Activated CD8-positive, alpha-beta memory T cell treated with anti-CD3 and anti-CD28 coated beads for 24 hours (primary cell): Measurements from ENCODE around the gene MAGEA1.
"Not testable (repeated sequence)": the region's sequence is repeated elsewhere in the genome, so short reads cannot be mapped to it uniquely, and the experiment has no call there.

ENCODE experiments used
- DNase-seq: peaks from one replicate; pipeline ENCODE4 v3.0.0-alpha.2; 2020

Gene MAGEA1, protein sequence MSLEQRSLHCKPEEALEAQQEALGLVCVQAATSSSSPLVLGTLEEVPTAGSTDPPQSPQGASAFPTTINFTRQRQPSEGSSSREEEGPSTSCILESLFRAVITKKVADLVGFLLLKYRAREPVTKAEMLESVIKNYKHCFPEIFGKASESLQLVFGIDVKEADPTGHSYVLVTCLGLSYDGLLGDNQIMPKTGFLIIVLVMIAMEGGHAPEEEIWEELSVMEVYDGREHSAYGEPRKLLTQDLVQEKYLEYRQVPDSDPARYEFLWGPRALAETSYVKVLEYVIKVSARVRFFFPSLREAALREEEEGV

DNA sequence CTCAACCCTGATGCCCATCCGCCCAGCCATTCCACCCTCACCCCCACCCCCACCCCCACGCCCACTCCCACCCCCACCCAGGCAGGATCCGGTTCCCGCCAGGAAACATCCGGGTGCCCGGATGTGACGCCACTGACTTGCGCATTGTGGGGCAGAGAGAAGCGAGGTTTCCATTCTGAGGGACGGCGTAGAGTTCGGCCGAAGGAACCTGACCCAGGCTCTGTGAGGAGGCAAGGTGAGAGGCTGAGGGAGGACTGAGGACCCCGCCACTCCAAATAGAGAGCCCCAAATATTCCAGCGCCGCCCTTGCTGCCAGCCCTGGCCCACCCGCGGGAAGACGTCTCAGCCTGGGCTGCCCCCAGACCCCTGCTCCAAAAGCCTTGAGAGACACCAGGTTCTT lies at the start of gene MAGEA1:
Gene MAGEA1, plus strand, starts transcription at position 154 of the 400 bp plus-strand sequence. CDS start 3,106 bp downstream, outside the sequence.
- no peak for DNase-seq

DNA sequence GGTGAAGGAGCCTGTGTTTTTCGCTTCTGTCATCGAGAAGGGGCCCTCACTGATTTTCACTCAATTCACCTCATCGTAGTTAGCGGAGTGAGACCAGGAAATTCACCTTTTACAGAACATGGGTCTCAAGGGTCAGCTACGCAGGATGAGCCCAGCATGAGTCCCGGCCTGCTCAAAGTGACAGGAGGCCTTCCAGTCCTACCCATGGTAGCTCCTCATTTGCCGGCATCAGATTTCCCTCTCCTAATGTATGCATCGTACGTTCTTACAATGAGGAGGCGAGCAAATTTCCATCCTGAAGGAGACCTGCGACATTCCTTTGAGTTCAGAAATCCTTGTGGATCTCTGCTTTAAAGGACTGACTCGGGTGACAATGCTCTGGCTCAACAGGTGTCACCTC lies 46.2 kb upstream of the MAGEA1 start:
- not testable (repeated sequence) for DNase-seq

DNA sequence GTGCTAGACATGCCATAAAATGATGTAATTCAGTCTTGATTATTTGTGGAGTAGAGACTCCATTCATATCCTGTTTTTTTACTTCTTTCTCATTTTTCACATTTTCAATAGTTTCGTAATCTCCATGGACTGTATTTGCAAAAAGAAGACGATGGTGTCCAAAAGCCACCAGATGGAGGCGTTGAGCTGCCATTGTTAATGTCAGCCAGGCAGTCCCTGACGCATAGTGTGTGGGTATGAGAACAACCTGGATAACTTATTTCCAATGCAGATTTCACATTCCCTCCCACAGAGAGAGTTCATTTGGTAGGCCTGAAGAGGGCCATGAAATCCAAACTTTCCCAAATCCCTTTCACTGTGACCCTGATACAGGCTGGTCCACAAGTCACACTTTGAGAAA lies 40.0 kb upstream of the MAGEA1 start:
- DNase-seq = not testable (repeated sequence)

DNA sequence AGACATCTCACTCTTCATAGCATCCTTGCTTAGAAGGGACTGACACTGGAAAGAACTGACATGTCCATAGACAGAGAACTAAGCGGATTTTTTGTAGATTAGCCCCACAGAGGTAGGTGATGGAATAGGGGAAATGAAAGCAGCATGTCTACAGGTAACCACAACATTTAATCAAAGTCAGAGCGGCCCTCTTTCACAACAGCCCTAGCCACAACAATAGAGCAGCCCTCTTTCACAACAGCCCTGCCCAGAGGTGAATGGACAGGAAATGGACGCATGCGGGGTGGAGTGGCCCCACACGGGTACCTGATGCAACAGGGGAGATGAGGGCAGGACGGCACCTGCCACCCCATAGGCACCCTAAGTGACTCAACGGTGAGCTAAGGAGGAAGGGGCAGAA lies 32.8 kb upstream of the MAGEA1 start:
- DNase-seq = not testable (repeated sequence)

DNA sequence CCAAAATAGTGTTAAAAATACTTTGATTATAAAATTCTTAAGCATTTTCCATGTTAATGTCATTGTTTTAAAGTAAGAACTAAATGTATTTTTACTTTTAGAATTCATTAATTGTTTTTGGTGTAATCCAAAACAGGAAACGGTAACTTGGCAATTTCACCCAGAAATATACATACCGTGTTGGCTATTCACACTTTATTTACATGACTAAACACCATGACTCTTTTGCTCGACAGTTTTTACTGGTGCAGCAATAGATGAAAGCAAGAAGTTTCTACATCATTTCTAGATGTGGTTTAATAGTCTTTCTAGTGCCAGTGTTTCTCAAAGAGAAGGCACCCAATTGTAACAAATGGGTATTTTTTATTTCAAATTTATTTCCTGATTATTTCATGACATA lies 25.6 kb upstream of the MAGEA1 start:
- no peak for DNase-seq

DNA sequence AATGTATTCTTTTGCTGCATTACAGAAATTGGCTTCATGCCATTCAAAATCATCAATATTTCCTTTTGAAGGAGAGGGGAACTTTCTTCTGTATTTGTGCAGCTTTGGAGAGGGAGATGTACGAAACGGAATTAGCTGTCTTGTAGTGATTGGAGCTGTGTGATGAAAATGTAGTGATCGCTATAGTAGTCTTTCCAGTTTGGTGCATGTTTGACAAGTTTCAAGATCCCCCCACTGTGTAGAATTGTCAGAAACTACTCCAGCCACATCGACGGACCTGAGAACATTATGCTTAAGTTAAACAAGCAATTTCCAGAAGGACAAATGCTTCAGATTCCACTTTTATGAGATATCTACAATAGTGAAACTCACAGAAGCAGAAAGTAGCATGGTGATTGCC lies 21.6 kb upstream of the MAGEA1 start:
- DNase-seq = no peak

DNA sequence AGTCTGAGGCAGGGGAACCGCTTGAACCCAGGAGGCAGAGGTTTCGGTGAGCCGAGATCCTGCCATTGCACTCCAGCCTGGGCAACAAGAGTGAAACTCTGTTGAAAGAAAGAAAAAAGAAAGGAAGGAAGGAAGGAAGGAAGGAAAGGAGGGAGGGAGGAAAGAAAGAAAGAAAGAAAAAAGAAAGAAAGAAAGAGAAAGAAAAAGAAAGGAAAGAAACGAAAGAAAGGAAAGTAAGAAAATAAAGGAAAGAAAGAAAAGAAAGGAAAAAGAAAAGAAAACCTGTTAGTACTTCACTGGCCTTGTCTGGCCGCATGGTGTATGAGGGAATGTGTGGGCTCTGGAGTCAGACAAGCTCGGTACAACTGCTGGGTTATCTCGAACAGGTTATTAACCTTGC lies 20.8 kb upstream of the MAGEA1 start:
- DNase-seq = no peak

DNA sequence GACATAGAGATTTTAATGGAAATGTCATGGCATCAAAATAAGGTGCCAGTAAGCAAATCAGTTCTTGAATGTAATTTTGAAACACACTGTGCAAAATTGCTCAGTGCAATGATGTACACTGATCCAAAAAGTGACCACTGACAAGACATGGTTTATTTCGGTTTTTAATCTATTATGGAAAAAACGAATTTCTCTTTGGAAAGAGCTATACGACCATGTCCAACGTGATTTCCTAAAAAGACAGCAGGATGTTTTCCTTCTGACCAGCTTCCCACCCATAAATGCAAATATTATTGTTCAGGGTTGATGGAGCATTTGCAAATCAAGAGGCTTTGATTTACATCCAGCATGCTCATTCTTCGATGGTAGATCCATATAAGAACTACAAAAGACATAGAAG lies 17.1 kb upstream of the MAGEA1 start:
- DNase-seq = no peak

DNA sequence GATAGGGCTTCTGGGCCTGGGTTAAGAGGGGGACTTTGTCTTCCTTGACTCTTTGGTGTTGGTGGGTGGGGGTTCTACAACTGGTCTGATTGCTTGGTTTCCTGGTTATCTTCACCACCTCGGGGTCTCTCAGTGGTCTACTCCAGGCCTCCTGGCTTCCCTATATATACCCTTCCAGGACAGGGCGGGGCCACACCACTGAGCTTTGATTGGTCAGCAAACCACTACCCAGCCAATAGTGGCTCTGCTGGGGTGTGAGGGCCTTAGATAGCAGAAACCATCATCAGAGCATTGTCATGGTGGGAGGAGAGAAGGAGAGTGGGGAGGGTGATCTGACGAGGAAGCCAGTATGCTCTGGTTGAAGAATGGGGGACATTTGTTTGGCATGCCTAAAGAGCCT lies 14.4 kb upstream of the MAGEA1 start:
- DNase-seq = no peak

DNA sequence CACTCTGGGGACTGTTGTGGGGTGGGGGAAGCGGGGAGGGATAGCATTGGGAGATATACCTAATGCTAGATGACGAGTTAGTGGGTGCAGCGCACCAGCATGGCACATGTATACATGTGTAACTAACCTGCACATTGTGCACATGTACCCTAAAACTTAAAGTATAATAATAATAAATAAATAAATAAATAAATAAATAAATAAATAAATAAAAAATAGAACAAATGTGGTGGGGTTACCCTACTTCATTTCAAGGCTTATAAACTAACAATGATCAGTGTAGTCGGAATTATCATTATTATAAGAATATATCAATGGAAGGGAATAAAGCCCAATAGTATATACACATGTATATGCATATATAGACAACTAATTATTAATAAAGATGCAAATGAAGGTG lies 10.7 kb upstream of the MAGEA1 start:
- DNase-seq = not testable (repeated sequence)

DNA sequence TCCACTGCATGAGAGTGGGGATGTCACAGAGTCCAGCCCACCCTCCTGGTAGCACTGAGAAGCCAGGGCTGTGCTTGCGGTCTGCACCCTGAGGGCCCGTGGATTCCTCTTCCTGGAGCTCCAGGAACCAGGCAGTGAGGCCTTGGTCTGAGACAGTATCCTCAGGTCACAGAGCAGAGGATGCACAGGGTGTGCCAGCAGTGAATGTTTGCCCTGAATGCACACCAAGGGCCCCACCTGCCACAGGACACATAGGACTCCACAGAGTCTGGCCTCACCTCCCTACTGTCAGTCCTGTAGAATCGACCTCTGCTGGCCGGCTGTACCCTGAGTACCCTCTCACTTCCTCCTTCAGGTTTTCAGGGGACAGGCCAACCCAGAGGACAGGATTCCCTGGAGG lies 2.7 kb downstream of the MAGEA1 start:
- DNase-seq = no peak

DNA sequence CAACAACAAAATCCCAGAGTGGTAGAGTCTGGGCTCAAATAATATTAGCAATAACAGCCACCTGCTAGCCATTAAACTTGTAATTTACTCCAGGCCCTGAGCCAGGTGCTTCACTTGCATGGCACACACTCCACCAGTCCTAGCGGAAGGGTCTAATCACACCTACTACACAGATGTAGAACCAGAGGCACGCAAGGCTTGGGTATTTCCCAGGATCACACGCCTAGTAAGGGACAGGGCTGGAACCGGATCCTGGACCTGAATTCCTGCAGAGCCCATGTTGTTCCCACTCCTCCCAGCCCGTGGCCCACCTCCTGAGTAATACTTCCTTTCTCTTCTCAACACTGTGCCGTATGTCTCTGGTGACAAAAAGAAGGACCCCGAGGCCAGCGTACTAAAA lies 5.7 kb downstream of the MAGEA1 start:
- no peak for DNase-seq

DNA sequence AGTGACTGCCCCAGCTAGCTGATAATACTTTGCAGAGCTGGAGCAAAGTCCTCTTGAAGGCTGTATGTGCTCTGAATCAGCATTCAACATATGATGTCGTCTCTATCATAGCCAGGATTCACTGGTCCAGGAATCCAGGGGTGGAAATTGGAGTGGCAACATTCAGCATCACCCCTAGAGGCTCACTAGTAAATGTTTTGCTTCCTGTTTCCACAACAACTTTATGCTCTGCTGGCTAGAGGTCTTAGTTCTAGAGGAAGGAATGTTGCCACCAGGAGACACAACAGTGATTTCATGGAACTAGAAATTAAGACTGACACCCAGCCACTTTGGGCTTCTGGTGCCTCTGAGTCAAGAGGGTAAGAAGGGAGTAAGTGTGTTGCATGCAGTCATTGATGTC lies 11.3 kb downstream of the MAGEA1 start:
- DNase-seq = no peak

DNA sequence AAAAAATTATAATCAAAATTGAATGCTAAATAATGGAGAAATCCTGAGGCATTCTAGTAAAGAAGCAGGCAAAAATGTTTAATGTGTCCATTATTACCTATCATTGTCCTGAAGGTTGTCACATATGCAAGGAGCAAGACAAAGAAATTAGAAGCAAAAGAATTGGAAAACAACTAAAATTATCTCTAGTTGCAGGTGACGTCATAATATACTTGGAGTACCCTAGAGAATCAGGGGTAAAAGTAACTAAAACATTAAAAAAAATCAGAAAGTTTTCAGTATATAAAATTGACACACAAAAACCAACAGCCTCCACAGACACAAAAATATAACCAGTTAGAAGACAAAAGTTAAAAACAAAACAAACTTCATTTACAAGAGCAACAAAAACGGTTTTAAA lies 21.4 kb downstream of the MAGEA1 start:
- no peak for DNase-seq

DNA sequence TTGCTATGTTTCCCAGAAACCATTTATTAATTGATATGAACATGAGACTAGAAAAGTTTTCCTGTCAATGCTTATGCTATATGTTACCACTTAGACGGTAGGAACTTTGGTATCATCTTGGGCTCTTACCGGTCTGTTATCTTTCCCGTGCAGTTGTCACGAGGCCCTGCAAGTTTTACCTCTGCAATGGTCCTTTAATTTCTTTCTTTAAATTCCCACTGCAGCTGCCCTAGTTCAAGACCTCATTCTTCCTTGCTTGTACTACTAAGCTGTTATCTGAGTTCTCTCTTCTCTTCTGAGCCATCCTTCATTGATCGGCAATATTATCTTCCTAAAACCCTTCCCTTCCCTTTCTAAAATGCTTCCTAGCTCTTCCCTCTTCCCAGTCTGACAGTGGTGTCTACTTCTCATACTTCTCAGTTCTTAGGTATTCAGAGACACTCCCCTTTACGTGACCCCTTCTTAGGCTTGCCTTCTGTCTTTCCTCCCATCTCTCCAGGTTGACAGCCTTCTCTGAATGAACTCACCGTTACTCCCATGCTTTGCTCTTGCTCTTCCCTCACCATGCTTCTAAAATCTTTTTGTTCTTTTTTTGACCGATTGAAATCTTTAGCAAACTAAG lies 27.5 kb downstream of the MAGEA1 start:
- DNase-seq = no peak

DNA sequence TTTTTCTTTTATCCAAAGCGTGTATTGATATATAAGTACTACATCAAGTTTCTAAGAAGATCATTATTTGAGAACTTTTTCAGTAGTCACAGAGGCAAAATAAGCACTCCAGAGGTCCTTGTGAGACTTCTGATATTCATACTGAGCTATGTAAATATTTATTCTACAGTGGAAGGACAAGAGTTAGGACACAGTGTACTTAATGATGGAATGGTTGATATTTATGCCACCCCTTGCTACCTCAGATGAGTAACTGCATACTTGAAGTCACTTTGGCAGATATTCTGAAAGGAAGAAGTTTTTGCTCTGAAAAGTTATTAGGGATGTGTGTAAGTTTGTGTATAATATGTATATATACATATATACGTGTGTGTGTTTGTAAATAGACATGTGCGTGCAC lies 30.3 kb downstream of the MAGEA1 start:
- no peak for DNase-seq

DNA sequence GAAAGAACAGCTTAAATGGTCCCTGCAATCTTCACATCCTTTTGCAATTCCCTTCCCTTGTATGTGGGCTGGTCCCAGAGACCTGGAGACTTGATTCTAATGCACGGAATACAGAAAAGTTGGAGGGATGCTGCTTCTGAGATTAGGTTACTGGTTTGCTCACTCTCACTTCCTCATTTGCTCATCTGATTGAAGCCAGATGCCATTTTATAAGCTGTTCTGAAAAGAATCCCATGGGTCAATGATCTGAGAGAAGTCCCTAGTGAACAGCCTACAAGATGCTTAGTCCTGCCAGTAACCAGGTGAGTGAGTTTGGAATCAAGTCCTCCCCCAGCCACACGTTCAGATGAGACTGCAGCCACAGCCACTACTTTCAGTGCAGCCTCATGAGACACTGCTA lies 35.9 kb downstream of the MAGEA1 start:
- no peak for DNase-seq

DNA sequence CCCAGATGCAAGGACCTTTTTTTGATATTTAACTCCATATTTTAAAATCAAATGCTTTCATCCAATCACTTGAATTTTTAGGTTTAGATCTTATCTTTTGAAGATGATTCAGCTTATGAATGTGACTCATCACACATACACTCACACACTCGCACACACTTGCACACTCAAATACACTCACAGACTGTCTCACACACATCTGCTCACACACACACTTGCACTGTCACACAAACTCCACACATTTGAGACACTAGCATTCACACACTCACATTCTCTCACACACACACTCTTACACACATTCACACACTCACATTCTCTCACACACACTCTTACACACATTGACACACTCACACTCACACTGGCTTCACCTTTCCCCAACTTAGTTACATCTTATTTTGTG lies 37.8 kb downstream of the MAGEA1 start:
- DNase-seq = no peak

DNA sequence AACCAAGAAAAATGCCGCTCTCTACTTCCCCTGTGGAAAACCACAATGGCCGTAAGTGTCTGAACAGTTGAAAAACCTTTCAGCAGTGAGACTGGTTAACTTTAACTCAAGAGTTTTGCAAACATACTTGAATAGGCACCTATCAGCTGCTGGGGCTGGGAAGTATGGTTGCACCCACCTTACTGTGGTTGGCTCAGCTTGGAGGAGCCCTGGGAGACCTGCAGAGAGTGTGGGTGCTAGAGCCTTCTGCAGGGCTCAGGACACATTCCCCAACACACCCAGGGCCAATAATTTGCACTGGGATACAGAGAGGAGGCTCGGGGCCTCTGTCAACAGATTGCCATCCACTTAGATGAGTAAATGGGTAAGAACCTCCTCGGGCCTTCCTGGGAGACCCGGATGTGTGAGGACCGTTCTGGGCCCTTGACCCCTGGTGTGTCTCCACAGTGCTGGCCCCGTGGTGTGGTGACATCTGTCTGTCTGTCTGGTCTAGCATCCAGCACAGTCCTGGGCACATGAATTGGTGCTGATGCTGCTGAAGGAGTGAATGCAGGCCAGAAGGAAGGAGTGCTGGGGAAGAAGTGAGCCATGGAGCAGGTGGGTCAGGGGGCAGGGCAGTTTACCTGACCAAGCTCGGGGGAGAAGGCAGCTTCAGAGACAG lies 46.5 kb downstream of the MAGEA1 start:
- no peak for DNase-seq

DNA sequence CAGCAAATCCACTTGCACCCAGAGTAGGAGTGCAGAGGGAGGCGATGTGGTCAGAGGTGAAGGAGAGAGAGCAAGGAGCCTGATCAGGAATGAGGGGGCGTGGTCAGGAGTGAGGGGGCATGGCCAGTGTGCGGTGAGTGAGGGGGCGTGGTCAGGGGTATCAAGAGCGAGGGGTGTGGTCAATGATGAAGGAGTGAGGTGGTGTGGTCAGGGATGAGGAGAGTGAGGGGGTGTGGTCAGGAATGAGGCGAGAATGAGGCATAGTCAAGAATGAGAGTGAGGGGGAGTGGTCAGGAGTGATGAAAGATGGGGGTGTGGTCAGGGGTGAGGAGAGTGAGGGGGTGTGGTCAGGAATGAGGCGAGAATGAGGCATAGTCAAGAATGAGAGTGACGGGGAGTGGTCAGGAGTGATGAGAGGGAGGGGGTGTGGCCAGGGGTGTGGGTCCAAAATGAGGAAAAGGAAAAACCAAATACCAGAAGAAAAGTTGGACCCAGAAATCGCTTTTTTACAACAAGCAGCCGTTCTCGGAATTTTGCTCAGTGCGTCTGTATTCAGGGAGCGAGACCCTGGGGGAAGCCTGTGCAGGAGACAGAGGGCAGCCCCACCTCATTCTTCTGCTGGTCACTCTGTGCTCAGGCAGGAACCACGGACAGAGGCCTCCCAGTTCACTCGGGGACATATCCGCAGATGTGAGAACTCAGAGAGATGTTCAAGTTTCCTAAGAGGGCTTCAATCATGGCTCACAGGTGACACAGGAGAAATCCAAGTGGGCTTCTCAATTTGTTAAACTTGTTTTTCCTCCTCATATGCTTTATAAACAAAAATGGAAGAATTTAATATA lies 47.5 kb downstream of the MAGEA1 start:
- DNase-seq = no peak
